Ovary (tissue), 9 donors: Measurements from ENCODE around the gene AGBL4. TPM values are rescaled to one million over a fixed set of nuclear protein-coding genes. Genes with fewer than 3 reads are reported as not detected.

Experiments
- DNase-seq, 5 donors: peaks; one replicate each; pipeline ENCODE4 v3.0.0-alpha.2; 2019 to 2020
- H3K27ac ChIP-seq, 2 donors: fragments of 200-600 bp; one replicate each; pipeline versions ENCODE4 v1.5.1 to v1.8.0; 2019 to 2022
- H3K27me3 ChIP-seq: fragments of 200-600 bp; one replicate; pipeline ENCODE4 v1.8.0; 2022
- H3K36me3 ChIP-seq: fragments of 200-600 bp; sonication (generic); one replicate; pipeline ENCODE4 v1.5.1; 2019
- H3K4me1 ChIP-seq: one replicate; pipeline ENCODE4 v1.8.1; 2013; ENCODE audit warnings: mild to moderate bottlenecking, moderate library complexity; ENCODE audit not compliant: insufficient read depth
- H3K4me3 ChIP-seq: fragments of 200-600 bp; sonication (generic); one replicate; pipeline ENCODE4 v1.5.1; 2017
- H3K9me3 ChIP-seq, 2 donors: fragments of 200-600 bp in 1 of 2; sonication (generic) in 1 of 2; one replicate each; pipeline versions ENCODE4 v1.5.1 to v1.8.1; 2013 to 2019; ENCODE audit warnings: mild to moderate bottlenecking in 1 of 2, moderate library complexity in 1 of 2
- EP300 ChIP-seq: sonication (generic); formaldehyde crosslinking; IDR thresholded peaks from one replicate; pipeline ENCODE4 v1.6.1; 2017; ENCODE audit warnings: antibody characterized with exemption
- POLR2A ChIP-seq: fragments of 450-650 bp; IDR thresholded peaks from one replicate; pipeline ENCODE4 v1.6.1; 2017; ENCODE audit warnings: antibody characterized with exemption, mild to moderate bottlenecking, moderate library complexity
- WGBS, 3 donors: extraction: QIAGEN DNeasy Blood & Tissue Kit in 1 of 3; methylation state at CpG; one replicate each; pipeline versions ENCODE4 v1.1.5 to v1.1.7; 2013 to 2017; 5-methylcytosine and 5-hydroxymethylcytosine counted together
- intact Hi-C, 4 donors: fragments of 100-400 bp; cut with DNase I; formaldehyde crosslinking; loops; one replicate each; pipeline versions ENCODE4 v1.11.0 to v1.15.1; 2022 to 2023
- polyA plus RNA-seq, 2 donors: library from polyadenylated mRNA; stranded (reverse); fragments of 200-250 nt in 1 of 2; fragments of 350-450 nt in 1 of 2; fragmentation: Illumina TruSeq in 1 of 2; extraction: RNeasy Lipid Tissue Mini Kit (QIAGEN cat#74804) in 1 of 2; gene quantifications; one replicate each; pipeline ENCODE4 v1.2.3, GENCODE V29; 2013 to 2014
- total RNA-seq, 7 donors: library from RNA; depleted of rRNA in 2 of 7; stranded (reverse); fragments of >200 nt in 2 of 7; fragmentation: NEBNext Ultra II Directional in 3 of 7; extraction: Animal tissue kit (Norgen Biotek cat#: 25700) in 3 of 7; gene quantifications; one replicate each; pipeline versions ENCODE4 v1.1.0 to v1.2.4, GENCODE V29; 2016 to 2023
- TF ChIP-seq, protein P1 (sequence below), 3 donors: fragments of 450-650 bp in 2 of 3; fragments of 200-600 bp in 1 of 3; IDR thresholded peaks; one replicate each; pipeline versions ENCODE4 v1.5.1 to v1.8.0; 2016 to 2022; ENCODE audit warnings: antibody characterized with exemption in 3 of 3, mild to moderate bottlenecking in 1 of 3
- donor health status: DM: no; HTN: no; CAD: no; lungs with moderate emphysema.
- donor health status: DM: no; HTN: no; CAD: no.
- donor health status: Bipolar disorder and iron deficiency.
- donor health status: DM: yes; HTN: yes; CAD: no.
- donor health status: DM: no; HTN: no; CAD: no.
- donor health status: DM: yes; HTN: yes; CAD: no.

Gene AGBL4
- total and polyA plus RNA-seq, 9 donors, result 0.15 to 6.2 (median 0.64) TPM

GRCh38 chr1:48831120-48831978 is 1192.4 kb downstream of the AGBL4 start:
- intact Hi-C loops, result loop anchor here in 1 of 4 donors (10.0 kb wide), 1 partner anchor 257 kb away; no protein-coding TSS in a partner anchor
- Histone ChIP-seq H3K36me3 (no peaks in the 10 kb centered on the region), H3K27ac (no peak overlapping the region), H3K27me3 (no peaks in the 10 kb centered on the region), H3K9me3 (no peaks in the 10 kb centered on the region), H3K4me3 (no peak overlapping the region), H3K4me1 (no peaks in the 10 kb centered on the region)
- WGBS, 3 donors, result 65 to 71% (median 70%) methylated on average over 4 of the region's 4 CpGs
- no peak for TF ChIP-seq POLR2A
- no peak for TF ChIP-seq EP300
- TF ChIP-seq, protein P1, sequence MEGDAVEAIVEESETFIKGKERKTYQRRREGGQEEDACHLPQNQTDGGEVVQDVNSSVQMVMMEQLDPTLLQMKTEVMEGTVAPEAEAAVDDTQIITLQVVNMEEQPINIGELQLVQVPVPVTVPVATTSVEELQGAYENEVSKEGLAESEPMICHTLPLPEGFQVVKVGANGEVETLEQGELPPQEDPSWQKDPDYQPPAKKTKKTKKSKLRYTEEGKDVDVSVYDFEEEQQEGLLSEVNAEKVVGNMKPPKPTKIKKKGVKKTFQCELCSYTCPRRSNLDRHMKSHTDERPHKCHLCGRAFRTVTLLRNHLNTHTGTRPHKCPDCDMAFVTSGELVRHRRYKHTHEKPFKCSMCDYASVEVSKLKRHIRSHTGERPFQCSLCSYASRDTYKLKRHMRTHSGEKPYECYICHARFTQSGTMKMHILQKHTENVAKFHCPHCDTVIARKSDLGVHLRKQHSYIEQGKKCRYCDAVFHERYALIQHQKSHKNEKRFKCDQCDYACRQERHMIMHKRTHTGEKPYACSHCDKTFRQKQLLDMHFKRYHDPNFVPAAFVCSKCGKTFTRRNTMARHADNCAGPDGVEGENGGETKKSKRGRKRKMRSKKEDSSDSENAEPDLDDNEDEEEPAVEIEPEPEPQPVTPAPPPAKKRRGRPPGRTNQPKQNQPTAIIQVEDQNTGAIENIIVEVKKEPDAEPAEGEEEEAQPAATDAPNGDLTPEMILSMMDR (IDR thresholded peaks at IDR 0.05), result no peak
- DNase-seq, result no peak

- 38 to 73% (median 51%) methylated on average over 2 of the region's 2 CpGs for WGBS, 3 donors
- H3K4me1 ChIP-seq, result no peaks in the 10 kb centered on the region
- no peak for DNase-seq
- no peak overlapping the region for H3K27ac ChIP-seq
- TF ChIP-seq, protein P1 (IDR thresholded peaks at IDR 0.05), result no peak
- TF ChIP-seq POLR2A (no peak), EP300 (no peak)
- no peaks in the 10 kb centered on the region for H3K9me3 ChIP-seq
- intact Hi-C loops, result loop anchor here in 1 of 4 donors (10.0 kb wide), 1 partner anchor 256 kb away; no protein-coding TSS in a partner anchor
- H3K27me3 ChIP-seq, result no peaks in the 10 kb centered on the region
- no peaks in the 10 kb centered on the region for H3K36me3 ChIP-seq
- H3K4me3 ChIP-seq, result no peak overlapping the region
These were observed 1193.0 kb downstream of the AGBL4 start for GRCh38 chr1:48830715-48831114.

- intact Hi-C loops, result no loop called here
- no peaks in the 10 kb centered on the region for H3K36me3 ChIP-seq
- no peaks in the 10 kb centered on the region for H3K27me3 ChIP-seq
- no peak overlapping the region for H3K27ac ChIP-seq
- H3K9me3 ChIP-seq, result no peaks in the 10 kb centered on the region
- H3K4me3 ChIP-seq, result no peak overlapping the region
- DNase-seq, result no peak
- H3K4me1 ChIP-seq, result no peaks in the 10 kb centered on the region
- TF ChIP-seq, protein P1 (IDR thresholded peaks at IDR 0.05), result no peak
- TF ChIP-seq POLR2A (no peak), EP300 (no peak)
These were observed 1194.3 kb downstream of the AGBL4 start for GRCh38 chr1:48829446-48829845.

DNA sequence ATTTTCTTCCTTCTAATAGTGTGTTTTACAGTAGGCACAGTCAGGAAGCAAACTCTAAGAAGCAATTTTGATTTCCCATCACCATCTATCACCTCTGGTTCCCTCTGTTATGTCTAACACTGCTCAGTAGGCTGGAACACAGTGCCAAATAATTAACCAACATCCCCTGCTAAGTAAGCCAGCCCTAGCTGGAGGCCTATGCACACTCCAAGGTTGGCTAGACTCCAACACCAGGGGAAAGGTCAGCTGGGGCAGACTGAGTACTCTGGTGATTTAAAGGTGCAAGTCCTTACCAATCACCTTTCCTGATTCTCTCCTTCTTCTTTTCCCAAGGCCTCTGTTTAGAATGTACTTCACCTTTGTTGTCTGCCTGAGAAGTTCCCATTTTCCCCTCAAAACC is 1200.6 kb downstream of the AGBL4 start:
- no peaks in the 10 kb centered on the region for H3K4me1 ChIP-seq
- H3K27me3 ChIP-seq, result no peaks in the 10 kb centered on the region
- TF ChIP-seq EP300 (no peak), POLR2A (no peak)
- TF ChIP-seq, protein P1 (IDR thresholded peaks at IDR 0.05), result no peak
- H3K27ac ChIP-seq, result no peak overlapping the region
- intact Hi-C loops, result no loop called here
- no peaks in the 10 kb centered on the region for H3K36me3 ChIP-seq
- no peak overlapping the region for H3K4me3 ChIP-seq
- no peaks in the 10 kb centered on the region for H3K9me3 ChIP-seq
- no peak for DNase-seq
